PFSK-1 (cell line): ENCODE measurements around the gene CAV1.

Source experiments
- FOXP2 ChIP-seq: optimal IDR thresholded peaks from 2 replicates; pipeline ENCODE3; 2011; ENCODE audit warnings: borderline replicate concordance, control low read depth, inconsistent platforms; ENCODE audit not compliant: insufficient read depth; ENCODE audit errors: extremely low read length, extremely low read depth
- POLR2AphosphoS5 ChIP-seq: IDR thresholded peaks from 2 replicates; pipeline ENCODE4 v1.6.1; 2012; ENCODE audit warnings: low read depth, mild to moderate bottlenecking, control low read depth, low read length, moderate library complexity
- REST ChIP-seq, 2 experiments: IDR thresholded peaks; 2 replicates each; pipeline versions ENCODE4 v1.6.1 to v1.8.0; 2011 to 2012; ENCODE audit warnings: low read depth in 2 of 2, low read length in 2 of 2, control low read depth in 1 of 2, inconsistent platforms in 1 of 2, mild to moderate bottlenecking in 1 of 2, moderate library complexity in 1 of 2; ENCODE audit not compliant: insufficient read depth in 1 of 2
- SIN3A ChIP-seq: IDR thresholded peaks from 2 replicates; pipeline ENCODE4 v1.6.1; 2012; ENCODE audit warnings: mild to moderate bottlenecking, low read length, moderate library complexity, borderline replicate concordance; ENCODE audit not compliant: insufficient read depth
- TAF1 ChIP-seq: IDR thresholded peaks from 2 replicates; pipeline ENCODE4 v1.6.1; 2012; ENCODE audit warnings: low read length, control low read depth, borderline replicate concordance; ENCODE audit not compliant: insufficient read depth

GRCh38 chr7:116477625-116478024, 47.2 kb upstream of the CAV1 start:
- TF ChIP-seq POLR2AphosphoS5 (no peak), REST (IDR thresholded peaks at IDR 0.05; ENCODE audit: insufficient read depth in 1 of 2, low read depth in 2 of 2, low read length in 2 of 2) (no peak), TAF1 (no peak), SIN3A (no peak), FOXP2 (no peak)
